Measurements from ENCODE around the gene TXNDC9. TPM values are rescaled to one million over a fixed set of nuclear protein-coding genes. Genes with fewer than 3 reads are reported as not detected.
A peak's percentile ranks its signal among the peaks of the same experiment; 100 is the strongest.

Gene TXNDC9
- total RNA-seq, 2 experiments from 2014 or later: 8.3 TPM

- no peaks in the 10 kb centered on the region for H3K9me3 ChIP-seq (ENCODE audit: control insufficient read depth in 1 of 2, insufficient read depth in 1 of 2, low read length in 2 of 2)
- no peak overlapping the region for H3K27ac ChIP-seq (ENCODE audit: low read depth in 1 of 2, low read length in 2 of 2)
- intact Hi-C loops (cut with DNase I, micrococcal nuclease): no loop called here
- no peaks in the 10 kb centered on the region for H3K36me3 ChIP-seq (ENCODE audit: insufficient read depth, low read length)
- no peaks in the 10 kb centered on the region for H3K27me3 ChIP-seq (ENCODE audit: control insufficient read depth in 1 of 2, insufficient read depth in 2 of 2, low read length in 2 of 2)
- H3K4me3 ChIP-seq (ENCODE audit: low read length): no peak overlapping the region
- DNase-seq (no peak), ATAC-seq (ENCODE audit: poor library complexity) (no peak)
- H3K4me1 Mint-ChIP-seq (ENCODE audit: low read depth): peaks cover 64% of the 10 kb centered on the region
- H3K4me3 Mint-ChIP-seq: no peak overlapping the region
- H3K27me3 Mint-ChIP-seq: no peaks in the 10 kb centered on the region
- H3K4me1 ChIP-seq (ENCODE audit: insufficient read depth, low read length): no peaks in the 10 kb centered on the region
- CTCF ChIA-PET: interaction anchor here (0.9 kb wide), 1 partner anchor 10 kb away, joined by 3 read pairs; no protein-coding TSS in a partner anchor
- H3K9me3 Mint-ChIP-seq: no peaks in the 10 kb centered on the region
- no peak overlapping the region for H3K27ac Mint-ChIP-seq
- no peaks in the 10 kb centered on the region for H3K36me3 Mint-ChIP-seq (ENCODE audit: low read depth)
- no peak for TF ChIP-seq CTCF (IDR thresholded peaks at IDR 0.05)
- POLR2A ChIA-PET: no interaction called here
Measured at GRCh38 chr2:99354070-99354469, 17.9 kb upstream of the TXNDC9 start.

GRCh38 chr2:99350194-99350593 lies 14.1 kb upstream of the TXNDC9 start:
- H3K27me3 Mint-ChIP-seq: no peaks in the 10 kb centered on the region
- Histone ChIP-seq H3K4me1 (ENCODE audit: insufficient read depth, low read length) (peaks cover 6% of the 10 kb centered on the region), H3K36me3 (ENCODE audit: insufficient read depth, low read length) (no peaks in the 10 kb centered on the region), H3K4me3 (ENCODE audit: low read length) (no peak overlapping the region), H3K27me3 (ENCODE audit: control insufficient read depth in 1 of 2, insufficient read depth in 2 of 2, low read length in 2 of 2) (no peaks in the 10 kb centered on the region), H3K9me3 (ENCODE audit: control insufficient read depth in 1 of 2, insufficient read depth in 1 of 2, low read length in 2 of 2) (no peaks in the 10 kb centered on the region), H3K27ac (ENCODE audit: low read depth in 1 of 2, low read length in 2 of 2) (no peak overlapping the region)
- DNase-seq: no peak
- peaks cover 69% of the 10 kb centered on the region for H3K4me1 Mint-ChIP-seq (ENCODE audit: low read depth)
- no peak for ATAC-seq (ENCODE audit: poor library complexity)
- no peak for TF ChIP-seq CTCF (IDR thresholded peaks at IDR 0.05)
- H3K4me3 Mint-ChIP-seq: no peak overlapping the region
- peak overlapping the region; percentile 14 for H3K27ac Mint-ChIP-seq
- ChIA-PET POLR2A (no interaction called here), CTCF (interaction anchor here (1.1 kb wide), 1 partner anchor 13 kb away, joined by 3 read pairs; the partner anchor contains the start of gene EIF5B)
- H3K36me3 Mint-ChIP-seq (ENCODE audit: low read depth): peaks cover 5% of the 10 kb centered on the region
- no peaks in the 10 kb centered on the region for H3K9me3 Mint-ChIP-seq
- intact Hi-C loops (cut with DNase I, micrococcal nuclease): no loop called here

GRCh38 chr2:99348173-99348572 lies 12.0 kb upstream of the TXNDC9 start:
- Histone ChIP-seq H3K27ac (ENCODE audit: low read depth in 1 of 2, low read length in 2 of 2) (no peak overlapping the region), H3K4me3 (ENCODE audit: low read length) (no peak overlapping the region), H3K9me3 (ENCODE audit: control insufficient read depth in 1 of 2, insufficient read depth in 1 of 2, low read length in 2 of 2) (no peaks in the 10 kb centered on the region), H3K4me1 (ENCODE audit: insufficient read depth, low read length) (peaks cover 6% of the 10 kb centered on the region), H3K27me3 (ENCODE audit: control insufficient read depth in 1 of 2, insufficient read depth in 2 of 2, low read length in 2 of 2) (no peaks in the 10 kb centered on the region), H3K36me3 (ENCODE audit: insufficient read depth, low read length) (no peaks in the 10 kb centered on the region)
- Mint-ChIP-seq H3K27me3 (no peaks in the 10 kb centered on the region), H3K4me1 (ENCODE audit: low read depth) (peaks cover 62% of the 10 kb centered on the region), H3K4me3 (no peak overlapping the region), H3K36me3 (ENCODE audit: low read depth) (peaks cover 5% of the 10 kb centered on the region), H3K9me3 (no peaks in the 10 kb centered on the region), H3K27ac (peak overlapping the region; percentile 55)
- ATAC-seq (ENCODE audit: poor library complexity): peak; percentile 21
- peak in 2 of 14 experiments; percentile 26 to 27 for DNase-seq
- ChIA-PET POLR2A (interaction anchor here (2.1 kb wide), 1 partner anchor 11 kb away, joined by 16 read pairs; the partner anchor contains the start of genes EIF5B and TXNDC9), CTCF (interaction anchor here (1.2 kb wide), 1 partner anchor 11 kb away, joined by 6 read pairs; the partner anchor contains the start of gene EIF5B)
- no peak for TF ChIP-seq CTCF (IDR thresholded peaks at IDR 0.05)
- intact Hi-C loops (cut with DNase I, micrococcal nuclease): no loop called here
